IPS-20b (cell line): Measurements from ENCODE around the gene L3HYPDH.

Experiments
- H3K27ac ChIP-seq: one replicate; pipeline ENCODE4 v1.5.1; 2013; ENCODE audit warnings: low read length
- H3K27me3 ChIP-seq: 2 replicates; pipeline ENCODE4 v1.6.1; 2013; ENCODE audit warnings: mild to moderate bottlenecking, low read length, inconsistent platforms; ENCODE audit not compliant: insufficient read depth
- H3K36me3 ChIP-seq: 2 replicates; pipeline ENCODE4 v1.6.1; 2013; ENCODE audit warnings: low read depth, mild to moderate bottlenecking, inconsistent platforms, low read length, moderate library complexity; ENCODE audit not compliant: insufficient read depth
- H3K4me1 ChIP-seq: 2 replicates; pipeline ENCODE4 v1.6.1; 2013; ENCODE audit warnings: mild to moderate bottlenecking, control low read depth, inconsistent platforms, low read length, moderate library complexity; ENCODE audit not compliant: insufficient read depth
- H3K4me3 ChIP-seq: 2 replicates; pipeline ENCODE4 v1.5.1; 2013; ENCODE audit warnings: mild to moderate bottlenecking, low read length, inconsistent platforms
- H3K9ac ChIP-seq: 2 replicates; pipeline ENCODE4 v1.6.1; 2013; ENCODE audit warnings: low read depth, mild to moderate bottlenecking, inconsistent platforms, low read length, moderate library complexity
- H3K9me3 ChIP-seq: 2 replicates; pipeline ENCODE4 v1.6.1; 2013; ENCODE audit warnings: mild to moderate bottlenecking, low read depth, low read length, inconsistent platforms; ENCODE audit not compliant: insufficient read depth

The L3HYPDH gene

DNA sequence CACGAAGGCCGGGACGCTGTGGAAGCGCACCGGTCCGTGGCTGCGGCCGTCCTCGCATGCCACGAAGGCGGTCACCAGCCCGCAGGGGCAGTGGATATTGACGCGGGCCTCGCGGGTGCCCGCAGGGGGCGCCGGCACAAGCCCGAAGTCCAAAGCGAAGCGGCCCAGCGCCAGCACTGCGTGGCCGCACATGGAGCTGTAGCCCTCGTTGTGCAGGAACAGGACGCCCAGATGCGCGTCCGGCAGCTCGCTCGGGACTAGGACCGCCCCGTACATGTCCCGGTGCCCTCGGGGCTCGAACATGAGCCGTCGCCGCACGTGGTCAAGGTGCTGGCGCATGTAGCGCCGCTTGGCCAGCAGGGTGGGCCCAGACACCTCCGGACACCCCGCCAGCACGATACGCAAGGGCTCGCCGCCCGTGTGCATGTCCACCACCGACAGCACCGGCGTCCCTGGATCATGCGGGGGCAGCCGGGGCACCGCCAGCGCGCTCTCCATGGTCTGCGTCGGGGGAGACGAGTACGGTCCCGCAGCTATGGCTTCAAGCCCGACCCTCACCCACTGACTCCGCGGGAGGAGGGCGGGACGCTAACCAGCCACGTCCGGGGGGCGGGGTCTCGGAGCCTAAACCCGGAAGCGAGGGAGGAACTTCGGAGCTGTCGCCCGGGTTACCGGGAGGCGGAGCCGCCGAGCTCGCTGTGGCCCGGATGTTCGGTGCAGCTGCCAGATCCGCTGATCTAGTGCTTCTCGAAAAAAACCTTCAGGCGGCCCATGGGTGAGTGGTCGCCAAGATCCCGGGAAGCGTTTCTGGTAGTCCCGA lies at the start of gene L3HYPDH, which contains the start of gene JKAMP:
L3HYPDH (minus strand) TSS at position 590 of the 820 bp plus-strand sequence; CDS start at position 498, 92 bp downstream.
JKAMP (plus strand) TSS at position 699 of the 820 bp plus-strand sequence; CDS start at position 772, 73 bp downstream.
- Histone ChIP-seq H3K36me3 (peaks cover 18% of the 10 kb centered on the region), H3K9me3 (no peaks in the 10 kb centered on the region), H3K4me1 (peaks cover 8% of the 10 kb centered on the region), H3K9ac (peak within 1 kb of the TSS; percentile 96), H3K27me3 (no peaks in the 10 kb centered on the region), H3K4me3 (peak within 1 kb of the TSS; percentile 96), H3K27ac (peak within 1 kb of the TSS; percentile 64)

DNA sequence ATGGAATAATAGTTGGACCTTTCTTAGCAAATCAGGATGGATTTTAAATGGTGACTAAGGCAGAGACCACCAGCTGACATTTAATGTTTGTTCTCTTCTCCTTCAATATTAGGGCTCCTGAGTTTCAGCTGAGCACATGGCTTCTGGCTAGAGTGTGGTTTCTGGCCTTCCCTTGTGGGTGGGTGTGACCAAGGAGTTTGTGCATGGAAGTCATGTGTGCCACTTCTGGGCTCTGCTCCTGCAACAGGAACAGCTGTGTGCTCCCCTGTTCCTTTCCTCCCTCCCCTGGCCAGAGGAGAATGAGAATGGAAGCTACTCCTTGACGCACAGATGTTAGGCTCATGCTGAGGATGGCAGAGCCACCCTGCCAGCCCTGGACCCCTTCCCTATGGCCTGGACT lies 48.2 kb upstream of the L3HYPDH start:
- no peaks in the 10 kb centered on the region for H3K4me1 ChIP-seq
- no peaks in the 10 kb centered on the region for H3K36me3 ChIP-seq
- no peaks in the 10 kb centered on the region for H3K27me3 ChIP-seq
- no peak overlapping the region for H3K27ac ChIP-seq
- H3K4me3 ChIP-seq: no peak overlapping the region
- H3K9me3 ChIP-seq: no peaks in the 10 kb centered on the region
- H3K9ac ChIP-seq: no peak overlapping the region

DNA sequence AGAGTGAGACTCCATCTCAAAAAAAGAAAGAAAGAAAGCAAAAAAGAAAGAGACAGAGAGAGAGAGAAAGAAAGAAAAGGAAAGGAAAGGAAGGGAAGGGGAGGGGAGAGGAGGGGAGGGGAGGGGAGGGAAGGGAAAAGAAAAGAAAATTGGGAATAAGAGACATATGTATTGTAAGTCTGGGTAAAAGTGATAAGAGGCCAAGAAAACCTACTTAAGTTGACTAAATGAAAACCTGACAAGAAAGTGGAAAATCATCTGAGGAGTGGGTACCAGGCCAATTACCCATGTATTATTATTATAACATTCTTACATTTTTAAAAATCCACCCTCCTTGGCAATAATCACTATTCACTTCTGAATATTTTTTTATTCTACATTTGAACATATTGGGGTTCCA lies 46.1 kb upstream of the L3HYPDH start:
- Histone ChIP-seq H3K27me3 (no peaks in the 10 kb centered on the region), H3K4me1 (no peaks in the 10 kb centered on the region), H3K27ac (no peak overlapping the region), H3K4me3 (no peak overlapping the region), H3K9ac (no peak overlapping the region), H3K36me3 (no peaks in the 10 kb centered on the region), H3K9me3 (no peaks in the 10 kb centered on the region)

DNA sequence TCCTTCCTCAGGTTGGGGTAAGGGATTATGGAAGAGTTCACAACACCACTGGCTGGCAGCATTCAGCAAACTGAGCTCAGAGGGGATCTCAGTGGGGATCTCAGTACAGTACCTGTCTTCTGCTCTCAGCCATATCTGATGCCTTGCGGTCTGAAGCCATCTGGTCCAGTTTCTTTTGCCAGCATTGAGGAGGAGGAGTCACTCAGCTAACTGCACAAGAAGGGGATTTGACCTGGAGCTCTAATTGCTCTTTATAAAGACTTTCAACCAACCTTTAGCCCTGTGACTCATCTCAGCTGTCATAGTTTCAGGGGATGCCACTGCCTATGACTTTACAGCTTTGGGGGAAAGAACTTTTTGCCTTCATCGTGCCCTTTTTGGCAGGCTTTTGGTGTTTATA lies 45.0 kb upstream of the L3HYPDH start:
- Histone ChIP-seq H3K27ac (no peak overlapping the region), H3K9me3 (no peaks in the 10 kb centered on the region), H3K4me3 (no peak overlapping the region), H3K9ac (no peak overlapping the region), H3K27me3 (no peaks in the 10 kb centered on the region), H3K4me1 (no peaks in the 10 kb centered on the region), H3K36me3 (no peaks in the 10 kb centered on the region)

DNA sequence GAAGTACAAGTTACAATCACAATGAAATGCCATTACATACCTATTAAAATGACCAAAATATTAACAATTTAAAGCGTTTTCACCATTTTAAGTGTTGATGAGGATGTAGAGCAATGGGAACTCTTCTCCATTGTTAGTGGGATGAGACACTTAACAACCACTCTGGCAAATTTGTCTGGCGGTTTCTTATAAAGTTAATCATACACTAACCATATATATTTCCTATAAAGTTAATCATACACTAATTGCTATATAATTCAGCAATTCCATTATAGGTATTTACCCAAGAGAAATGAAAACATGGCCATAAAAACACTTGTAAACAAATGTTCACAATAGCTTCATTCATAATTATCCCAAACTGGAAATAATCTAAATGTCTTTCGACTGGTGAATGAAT lies 36.0 kb upstream of the L3HYPDH start:
- Histone ChIP-seq H3K36me3 (no peaks in the 10 kb centered on the region), H3K9me3 (no peaks in the 10 kb centered on the region)

DNA sequence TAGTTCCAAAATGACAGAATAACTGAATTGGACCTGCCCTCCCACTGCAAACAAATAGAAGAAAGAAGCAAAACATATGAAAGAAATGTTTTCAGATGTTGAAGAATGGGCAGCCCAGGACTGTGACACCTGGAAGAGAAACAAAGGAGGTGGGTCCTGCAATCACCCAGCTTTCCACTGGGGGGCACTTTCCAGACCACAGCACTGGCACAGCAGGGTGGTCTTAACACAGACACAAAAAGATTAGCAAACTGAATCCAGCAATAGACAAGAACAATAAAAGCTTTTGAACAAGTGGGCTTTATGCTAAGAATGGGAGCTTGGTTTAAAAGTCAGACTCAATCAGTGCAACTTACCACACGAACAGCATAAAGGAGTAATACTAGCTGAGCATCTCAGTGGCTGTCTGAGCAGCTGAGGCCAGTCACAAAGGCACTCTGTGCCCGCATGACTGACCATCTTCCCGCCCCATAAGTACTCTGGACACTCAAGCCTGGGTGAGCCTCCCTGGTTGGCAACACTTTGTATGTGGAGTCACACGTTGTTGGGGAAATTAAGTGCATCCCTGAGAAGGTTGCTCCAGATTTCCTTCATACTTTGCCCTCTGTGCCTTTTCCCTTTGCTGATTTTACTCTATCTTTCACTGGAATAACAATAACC lies 27.8 kb upstream of the L3HYPDH start:
- Histone ChIP-seq H3K4me3 (no peak overlapping the region), H3K27me3 (no peaks in the 10 kb centered on the region), H3K9me3 (peaks cover 4% of the 10 kb centered on the region; the same call in 1 of the 2 replicates), H3K36me3 (no peaks in the 10 kb centered on the region), H3K9ac (no peak overlapping the region), H3K4me1 (no peaks in the 10 kb centered on the region; the same call in 1 of the 2 replicates), H3K27ac (no peak overlapping the region)

More for the DNA sequence above, 36.0 kb upstream of the L3HYPDH start:
- Histone ChIP-seq H3K4me1 (no peaks in the 10 kb centered on the region), H3K27me3 (no peaks in the 10 kb centered on the region), H3K9ac (no peak overlapping the region), H3K27ac (no peak overlapping the region), H3K4me3 (no peak overlapping the region)

DNA sequence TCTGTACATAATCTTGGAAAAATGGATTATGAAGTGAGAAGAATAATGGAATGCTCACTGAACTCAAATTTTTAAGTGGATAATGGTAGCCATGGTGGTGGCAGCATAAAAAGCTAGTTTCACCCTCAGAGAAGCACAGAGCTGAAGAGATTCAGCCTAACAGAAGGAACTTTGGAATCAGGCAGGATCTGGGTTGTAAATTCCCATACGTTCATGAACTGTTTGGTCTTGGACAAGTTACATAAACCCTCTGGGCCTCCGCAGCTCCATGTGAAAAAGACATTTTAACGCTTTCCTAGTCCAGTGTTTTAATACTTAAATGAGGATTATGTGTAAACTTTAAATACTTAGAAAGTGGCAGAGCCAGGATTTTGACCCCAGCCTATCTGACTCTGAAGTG lies 26.8 kb upstream of the L3HYPDH start:
- Histone ChIP-seq H3K27ac (no peak overlapping the region), H3K27me3 (no peaks in the 10 kb centered on the region), H3K4me1 (no peaks in the 10 kb centered on the region; the same call in 1 of the 2 replicates), H3K36me3 (no peaks in the 10 kb centered on the region), H3K9me3 (peaks cover 4% of the 10 kb centered on the region; the same call in 1 of the 2 replicates), H3K9ac (no peak overlapping the region), H3K4me3 (no peak overlapping the region)

DNA sequence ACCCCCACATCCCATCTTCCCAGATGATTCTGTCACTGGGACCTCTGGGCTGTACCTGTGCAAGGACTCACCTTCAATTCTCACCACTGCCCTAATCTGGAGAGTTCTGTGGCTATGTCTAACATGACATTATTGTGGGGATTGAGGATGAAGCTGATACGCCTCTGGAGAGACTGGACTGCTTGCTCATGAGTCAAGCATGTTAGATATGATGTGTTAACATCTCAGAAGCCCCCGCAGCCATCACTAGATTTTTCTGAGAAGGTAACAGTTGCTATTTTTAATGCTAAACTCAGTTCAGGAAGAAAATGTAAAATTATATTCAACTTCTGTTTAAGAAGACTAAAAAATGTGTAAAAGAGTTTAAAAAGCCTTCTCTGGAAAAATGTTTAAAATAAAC lies 25.8 kb upstream of the L3HYPDH start:
- Histone ChIP-seq H3K4me1 (no peaks in the 10 kb centered on the region; the same call in 1 of the 2 replicates), H3K9ac (no peak overlapping the region), H3K9me3 (peaks cover 4% of the 10 kb centered on the region; the same call in 1 of the 2 replicates), H3K27me3 (no peaks in the 10 kb centered on the region), H3K36me3 (0 out of 2 replicates have a peak, but pooled peaks cover 5% of the 10 kb centered on the region), H3K27ac (no peak overlapping the region), H3K4me3 (no peak overlapping the region)

DNA sequence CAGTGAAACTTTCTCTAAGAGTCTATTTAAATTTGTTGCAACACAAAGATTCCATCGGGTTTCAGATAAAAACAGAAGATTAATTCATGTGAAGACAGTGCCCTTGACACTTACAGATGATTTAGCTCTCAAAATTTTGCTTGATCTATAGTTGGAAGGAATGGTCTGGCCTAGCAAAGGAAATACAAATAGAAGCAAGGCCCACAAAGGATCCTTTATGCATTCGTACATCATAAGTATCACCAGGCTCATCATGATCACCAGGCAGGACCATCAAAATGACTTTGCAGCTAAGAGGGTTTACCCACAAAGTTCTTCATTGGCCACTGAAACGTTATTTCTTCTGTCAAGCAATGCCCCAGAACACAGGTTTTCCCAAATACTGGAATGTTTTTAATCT lies 24.9 kb upstream of the L3HYPDH start:
- Histone ChIP-seq H3K9me3 (peaks cover 4% of the 10 kb centered on the region; the same call in 1 of the 2 replicates), H3K27ac (no peak overlapping the region), H3K4me3 (no peak overlapping the region), H3K4me1 (no peaks in the 10 kb centered on the region; the same call in 1 of the 2 replicates), H3K27me3 (no peaks in the 10 kb centered on the region), H3K9ac (no peak overlapping the region), H3K36me3 (peaks cover 12% of the 10 kb centered on the region)

DNA sequence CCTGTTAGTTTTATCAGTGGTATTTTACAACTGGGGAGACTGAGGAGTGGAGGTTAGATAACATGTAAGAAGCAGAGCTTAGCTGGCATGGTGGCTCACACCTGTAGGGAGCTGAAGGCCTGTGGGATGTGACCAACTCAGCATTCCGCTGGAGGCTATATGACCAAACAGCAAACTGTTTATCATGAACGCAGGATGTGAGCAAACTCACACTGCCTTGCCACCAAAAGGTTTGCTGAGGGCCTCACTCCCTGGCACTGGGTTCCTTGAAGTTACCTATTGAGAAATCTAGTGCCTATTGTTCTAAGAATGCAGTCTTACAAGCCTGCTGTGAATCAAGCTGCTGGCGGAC lies 23.5 kb upstream of the L3HYPDH start:
- Histone ChIP-seq H3K9me3 (0 out of 2 replicates have a peak, but pooled peaks cover under 1% of the 10 kb centered on the region), H3K9ac (no peak overlapping the region), H3K27ac (no peak overlapping the region), H3K36me3 (peaks cover 26% of the 10 kb centered on the region), H3K4me1 (no peaks in the 10 kb centered on the region; the same call in 1 of the 2 replicates), H3K27me3 (no peaks in the 10 kb centered on the region), H3K4me3 (no peak overlapping the region)

DNA sequence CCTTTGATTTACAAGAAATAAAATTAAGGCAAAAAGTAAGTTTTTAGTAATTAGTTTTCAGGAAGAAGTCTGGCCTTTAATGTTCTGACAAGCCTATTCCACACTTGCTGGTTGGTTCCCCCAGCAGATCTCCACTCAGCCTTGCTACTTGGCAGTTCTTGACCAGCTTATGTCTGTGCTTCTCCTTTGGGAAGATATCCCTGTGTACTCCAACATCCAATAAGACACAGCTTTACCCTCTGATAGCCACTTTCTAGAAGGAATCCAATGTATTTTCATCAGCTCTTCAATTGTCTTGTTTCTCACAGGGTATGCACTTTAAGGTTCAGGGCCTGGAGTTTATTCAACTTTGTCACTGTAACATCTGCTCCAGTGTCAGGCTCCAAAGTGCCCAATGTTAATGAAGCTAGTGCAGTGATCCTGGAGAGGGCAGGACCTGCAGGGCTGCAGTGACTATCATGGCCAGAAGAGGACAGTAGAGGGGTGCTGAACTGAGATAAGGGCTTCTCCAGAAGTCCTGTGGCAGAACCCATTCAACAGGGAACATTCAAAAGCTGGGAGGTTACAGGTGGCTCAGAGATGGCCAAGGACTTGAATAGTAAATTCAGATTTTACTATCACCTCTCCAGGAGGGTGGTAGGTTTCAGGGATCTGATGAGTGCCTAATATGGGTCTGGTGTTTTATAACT lies 23.0 kb upstream of the L3HYPDH start:
- no peak overlapping the region for H3K4me3 ChIP-seq
- H3K27ac ChIP-seq: no peak overlapping the region
- no peaks in the 10 kb centered on the region for H3K9me3 ChIP-seq
- H3K36me3 ChIP-seq: peaks cover 29% of the 10 kb centered on the region
- H3K9ac ChIP-seq: no peak overlapping the region
- H3K4me1 ChIP-seq: no peaks in the 10 kb centered on the region; the same call in 1 of the 2 replicates
- H3K27me3 ChIP-seq: no peaks in the 10 kb centered on the region
